ENCODE data around the gene GAREM2. TPM values are rescaled to one million over a fixed set of nuclear protein-coding genes. Genes with fewer than 3 reads are reported as not detected.

GAREM2 gene
- polyA plus RNA-seq, 1 donor (not counting 4 experiments of a cell fraction or from before 2014, with no cell fraction given): 0.03 TPM

- no peak overlapping the region for H3K9ac ChIP-seq (ENCODE audit: control insufficient read depth, extremely low read depth, insufficient read depth, low read length)
- H3K36me3 ChIP-seq (ENCODE audit: control insufficient read depth in 2 of 2, extremely low read depth in 1 of 2, insufficient read depth in 2 of 2, low read length in 2 of 2): no peaks in the 10 kb centered on the region
- no peaks in the 10 kb centered on the region for H3K9me1 ChIP-seq (ENCODE audit: control insufficient read depth, extremely low read depth, insufficient read depth, low read length)
- DNase-seq (ENCODE audit: low read depth, low spot score) (no peak), FAIRE-seq (no peak)
- peaks cover 17% of the 10 kb centered on the region for H3K27me3 ChIP-seq (ENCODE audit: control insufficient read depth, extremely low read depth, insufficient read depth, low read length)
- no peak overlapping the region for H3K27ac ChIP-seq (ENCODE audit: control insufficient read depth, insufficient read depth, low read length)
- dilution Hi-C loops (cut with MboI; ENCODE audit: extremely low pct_ligation_motif_present, low sequenced_read_pairs): no loop called here
- H3K79me2 ChIP-seq (ENCODE audit: control insufficient read depth, insufficient read depth, low read length): no peaks in the 10 kb centered on the region
- no peak overlapping the region for H3K4me2 ChIP-seq (ENCODE audit: control insufficient read depth, extremely low read depth, insufficient read depth, low read depth, low read length)
- no peaks in the 10 kb centered on the region for H4K20me1 ChIP-seq (ENCODE audit: control insufficient read depth, extremely low read depth, insufficient read depth, low read length)
- H3K4me3 ChIP-seq (ENCODE audit: control insufficient read depth in 2 of 3, extremely low read depth in 1 of 3, insufficient read depth in 2 of 3, low read depth in 1 of 3, low read length in 3 of 3): no peak overlapping the region
- H2AFZ ChIP-seq (ENCODE audit: control insufficient read depth, low read length): no peak overlapping the region
- no peaks in the 10 kb centered on the region for H3K9me3 ChIP-seq (ENCODE audit: control insufficient read depth, low read depth, low read length)
- no peaks in the 10 kb centered on the region for H3K4me1 ChIP-seq (ENCODE audit: control insufficient read depth, extremely low read depth, insufficient read depth, low read length)
- TF ChIP-seq, protein P1, sequence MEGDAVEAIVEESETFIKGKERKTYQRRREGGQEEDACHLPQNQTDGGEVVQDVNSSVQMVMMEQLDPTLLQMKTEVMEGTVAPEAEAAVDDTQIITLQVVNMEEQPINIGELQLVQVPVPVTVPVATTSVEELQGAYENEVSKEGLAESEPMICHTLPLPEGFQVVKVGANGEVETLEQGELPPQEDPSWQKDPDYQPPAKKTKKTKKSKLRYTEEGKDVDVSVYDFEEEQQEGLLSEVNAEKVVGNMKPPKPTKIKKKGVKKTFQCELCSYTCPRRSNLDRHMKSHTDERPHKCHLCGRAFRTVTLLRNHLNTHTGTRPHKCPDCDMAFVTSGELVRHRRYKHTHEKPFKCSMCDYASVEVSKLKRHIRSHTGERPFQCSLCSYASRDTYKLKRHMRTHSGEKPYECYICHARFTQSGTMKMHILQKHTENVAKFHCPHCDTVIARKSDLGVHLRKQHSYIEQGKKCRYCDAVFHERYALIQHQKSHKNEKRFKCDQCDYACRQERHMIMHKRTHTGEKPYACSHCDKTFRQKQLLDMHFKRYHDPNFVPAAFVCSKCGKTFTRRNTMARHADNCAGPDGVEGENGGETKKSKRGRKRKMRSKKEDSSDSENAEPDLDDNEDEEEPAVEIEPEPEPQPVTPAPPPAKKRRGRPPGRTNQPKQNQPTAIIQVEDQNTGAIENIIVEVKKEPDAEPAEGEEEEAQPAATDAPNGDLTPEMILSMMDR (optimal IDR thresholded peaks at IDR 0.05 in 1 of 3, IDR thresholded peaks at IDR 0.05 in 1 of 3, conservative IDR thresholded peaks at IDR 0.05 in 1 of 3; ENCODE audit: extremely low read depth in 1 of 3, insufficient read depth in 2 of 3, low read length in 3 of 3): no peak
- no peak for TF ChIP-seq EZH2 (IDR thresholded peaks at IDR 0.05; ENCODE audit: low read length)
Observed at GRCh38 chr2:26169681-26170414, 3.0 kb upstream of the GAREM2 start.

GRCh38 chr2:26170795-26171194 is 2.1 kb upstream of the GAREM2 start:
- no peak overlapping the region for H3K4me3 ChIP-seq (ENCODE audit: control insufficient read depth in 2 of 3, extremely low read depth in 1 of 3, insufficient read depth in 2 of 3, low read depth in 1 of 3, low read length in 3 of 3)

More at GRCh38 chr2:26170795-26171194, 2.1 kb upstream of the GAREM2 start:
- H2AFZ ChIP-seq (ENCODE audit: control insufficient read depth, low read length): no peak overlapping the region
- no peak overlapping the region for H3K27ac ChIP-seq (ENCODE audit: control insufficient read depth, insufficient read depth, low read length)
- H3K36me3 ChIP-seq (ENCODE audit: control insufficient read depth in 2 of 2, extremely low read depth in 1 of 2, insufficient read depth in 2 of 2, low read length in 2 of 2): no peaks in the 10 kb centered on the region
- dilution Hi-C loops (cut with MboI; ENCODE audit: extremely low pct_ligation_motif_present, low sequenced_read_pairs): no loop called here
- no peaks in the 10 kb centered on the region for H3K9me1 ChIP-seq (ENCODE audit: control insufficient read depth, extremely low read depth, insufficient read depth, low read length)
- H3K9ac ChIP-seq (ENCODE audit: control insufficient read depth, extremely low read depth, insufficient read depth, low read length): no peak overlapping the region
- H3K79me2 ChIP-seq (ENCODE audit: control insufficient read depth, insufficient read depth, low read length): no peaks in the 10 kb centered on the region
- FAIRE-seq: no peak
- DNase-seq (ENCODE audit: low read depth, low spot score): no peak
- no peak for TF ChIP-seq EZH2 (IDR thresholded peaks at IDR 0.05; ENCODE audit: low read length)
- TF ChIP-seq, protein P1 (optimal IDR thresholded peaks at IDR 0.05 in 1 of 3, IDR thresholded peaks at IDR 0.05 in 1 of 3, conservative IDR thresholded peaks at IDR 0.05 in 1 of 3; ENCODE audit: extremely low read depth in 1 of 3, insufficient read depth in 2 of 3, low read length in 3 of 3): no peak
- H3K27me3 ChIP-seq (ENCODE audit: control insufficient read depth, extremely low read depth, insufficient read depth, low read length): peaks cover 18% of the 10 kb centered on the region
- no peak overlapping the region for H3K4me2 ChIP-seq (ENCODE audit: control insufficient read depth, extremely low read depth, insufficient read depth, low read depth, low read length)
- H3K4me1 ChIP-seq (ENCODE audit: control insufficient read depth, extremely low read depth, insufficient read depth, low read length): no peaks in the 10 kb centered on the region
- no peaks in the 10 kb centered on the region for H4K20me1 ChIP-seq (ENCODE audit: control insufficient read depth, extremely low read depth, insufficient read depth, low read length)
- H3K9me3 ChIP-seq (ENCODE audit: control insufficient read depth, low read depth, low read length): no peaks in the 10 kb centered on the region
